Brain microvascular endothelial cell (primary cell): Measurements from ENCODE around the gene FAM234B.

Experiments
- DNase-seq: peaks from one replicate; pipeline ENCODE4 v3.0.0-alpha.2; 2020
- H3K27ac ChIP-seq: fragments of 250-450 bp; sonication (Bioruptor Pico); 2 replicates; pipeline ENCODE4 v1.5.1; 2020; ENCODE audit warnings: mild to moderate bottlenecking, moderate library complexity
- H3K27me3 ChIP-seq: fragments of 250-450 bp; sonication (Bioruptor Pico); replicated peaks from 2 replicates; pipeline ENCODE4 v1.5.1; 2020; ENCODE audit warnings: mild to moderate bottlenecking
- H3K36me3 ChIP-seq: fragments of 250-450 bp; sonication (Bioruptor Pico); replicated peaks from 2 replicates; pipeline ENCODE4 v1.5.1; 2020; ENCODE audit warnings: mild to moderate bottlenecking
- H3K4me3 ChIP-seq: 2 replicates; pipeline ENCODE4 v1.5.1; 2011; ENCODE audit warnings: low read depth, mild to moderate bottlenecking, control low read depth, low read length, moderate library complexity
- CTCF ChIP-seq: IDR thresholded peaks from 2 replicates; pipeline ENCODE4 v1.5.1; 2011; ENCODE audit warnings: low read depth, mild to moderate bottlenecking, moderate library complexity, low read length, control low read depth, inconsistent platforms; ENCODE audit errors: missing control alignments
- in situ Hi-C: cut with HindIII; loops from 2 replicates; pipeline ENCODE4 v1.10.0; 2017; ENCODE audit warnings: low sequenced_read_pairs, low pct_ligation_motif_present

Gene FAM234B

DNA sequence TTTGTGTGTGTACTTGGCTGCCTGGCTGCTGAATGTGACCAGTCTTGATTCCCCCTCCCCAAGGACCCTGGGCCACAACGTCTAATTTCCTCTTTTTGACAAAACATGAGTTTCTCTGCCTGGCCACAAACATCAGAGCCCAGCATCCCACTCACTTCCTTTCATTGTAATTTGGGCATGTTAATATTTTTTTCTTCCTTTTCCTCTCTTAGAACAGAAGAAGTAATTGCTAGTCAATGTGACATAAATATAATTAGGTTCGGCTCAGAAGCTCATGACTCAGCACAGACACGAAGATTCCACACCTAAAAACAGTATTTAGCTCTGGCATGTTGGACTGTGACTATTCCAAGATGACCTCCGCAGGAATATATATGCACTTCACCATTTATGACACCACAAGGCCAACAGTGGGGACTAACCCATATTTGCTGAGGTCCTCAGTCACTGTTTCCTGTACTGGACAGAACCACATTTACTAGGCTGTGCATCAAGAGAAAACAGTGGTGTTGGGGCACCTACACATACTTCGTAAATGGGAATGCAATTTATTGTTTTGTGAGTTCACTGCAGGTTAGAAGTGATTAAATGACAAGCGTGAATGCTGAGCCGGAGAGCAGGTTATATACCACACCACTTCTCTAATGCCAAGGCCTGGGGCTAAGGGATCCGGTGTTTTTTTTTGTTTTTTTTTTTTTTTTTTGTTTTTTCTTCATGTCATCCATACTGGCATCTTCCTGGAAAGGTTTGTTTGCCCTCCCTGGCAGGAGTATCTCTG is 55.1 kb downstream of the FAM234B start:
- H3K27me3 ChIP-seq = no peaks in the 10 kb centered on the region
- H3K27ac ChIP-seq = peak overlapping the region; percentile 94
- no peak for TF ChIP-seq CTCF
- DNase-seq = no peak
- in situ Hi-C loops = no loop called here
- no peak overlapping the region for H3K4me3 ChIP-seq
- H3K36me3 ChIP-seq = no peaks in the 10 kb centered on the region

GRCh38 chr12:13099844-13100604 is 55.8 kb downstream of the FAM234B start:
- Histone ChIP-seq H3K27me3 (no peaks in the 10 kb centered on the region), H3K27ac (peak overlapping the region; percentile 94), H3K4me3 (no peak overlapping the region), H3K36me3 (no peaks in the 10 kb centered on the region)
- TF ChIP-seq CTCF = no peak
- no peak for DNase-seq
- in situ Hi-C loops = no loop called here

- H3K36me3 ChIP-seq = no peaks in the 10 kb centered on the region
- no peak for DNase-seq
- TF ChIP-seq CTCF = no peak
These were observed 56.4 kb downstream of the FAM234B start for GRCh38 chr12:13100605-13100881.

DNA sequence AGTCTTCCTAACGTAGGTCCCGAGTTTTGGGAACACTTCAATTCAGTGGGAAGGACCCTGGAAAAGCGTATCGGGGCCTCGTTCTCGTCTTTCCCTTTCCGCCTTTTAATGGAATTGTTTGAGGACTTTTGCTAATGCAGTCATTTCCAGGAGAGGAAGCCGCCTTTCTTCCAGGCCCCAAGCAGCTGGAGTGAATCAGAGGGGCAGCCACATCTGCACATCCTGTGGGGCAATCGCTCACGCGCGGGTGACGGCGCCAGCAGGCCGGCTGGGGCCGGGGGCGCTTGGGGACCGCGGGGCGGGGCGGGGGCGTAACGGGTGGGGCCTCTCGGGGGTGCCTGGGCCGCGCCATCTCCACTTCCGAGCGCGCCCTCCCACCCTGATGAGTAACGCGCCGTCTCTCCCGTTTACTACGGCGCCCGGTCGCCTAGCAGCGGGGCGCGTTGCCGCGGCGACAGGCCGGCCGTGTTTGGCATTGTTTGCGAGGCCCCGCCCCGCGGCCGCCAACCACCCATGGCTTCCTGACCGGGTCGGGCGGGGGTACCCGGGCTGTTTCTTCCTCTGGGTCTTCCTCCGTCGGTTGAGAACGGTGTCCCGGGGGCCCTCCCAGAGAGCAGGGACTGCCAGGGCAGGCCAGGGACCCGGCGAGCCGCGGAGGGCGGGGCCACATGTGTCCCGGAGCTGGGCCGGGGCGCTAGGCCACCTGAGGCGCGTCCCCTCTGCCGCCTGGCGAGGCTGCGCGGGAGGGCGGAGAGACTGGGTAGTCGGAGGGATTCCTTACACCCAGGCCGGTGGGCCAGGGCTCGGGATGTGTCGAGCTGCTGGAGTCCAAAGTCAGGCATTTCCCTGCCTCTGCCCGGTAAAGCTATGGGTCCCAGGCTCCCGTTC is 56.9 kb downstream of the FAM234B start:
- Histone ChIP-seq H3K27ac (peak overlapping the region; percentile 94), H3K4me3 (peak overlapping the region; percentile 54), H3K27me3 (no peaks in the 10 kb centered on the region), H3K36me3 (no peaks in the 10 kb centered on the region)
- peak; percentile 91 for DNase-seq
- in situ Hi-C loops = no loop called here
- no peak for TF ChIP-seq CTCF

More at GRCh38 chr12:13100605-13100881, 56.4 kb downstream of the FAM234B start:
- peak overlapping the region; percentile 94 for H3K27ac ChIP-seq
- H3K27me3 ChIP-seq = no peaks in the 10 kb centered on the region
- H3K4me3 ChIP-seq = peak overlapping the region; percentile 37
- in situ Hi-C loops = no loop called here

DNA sequence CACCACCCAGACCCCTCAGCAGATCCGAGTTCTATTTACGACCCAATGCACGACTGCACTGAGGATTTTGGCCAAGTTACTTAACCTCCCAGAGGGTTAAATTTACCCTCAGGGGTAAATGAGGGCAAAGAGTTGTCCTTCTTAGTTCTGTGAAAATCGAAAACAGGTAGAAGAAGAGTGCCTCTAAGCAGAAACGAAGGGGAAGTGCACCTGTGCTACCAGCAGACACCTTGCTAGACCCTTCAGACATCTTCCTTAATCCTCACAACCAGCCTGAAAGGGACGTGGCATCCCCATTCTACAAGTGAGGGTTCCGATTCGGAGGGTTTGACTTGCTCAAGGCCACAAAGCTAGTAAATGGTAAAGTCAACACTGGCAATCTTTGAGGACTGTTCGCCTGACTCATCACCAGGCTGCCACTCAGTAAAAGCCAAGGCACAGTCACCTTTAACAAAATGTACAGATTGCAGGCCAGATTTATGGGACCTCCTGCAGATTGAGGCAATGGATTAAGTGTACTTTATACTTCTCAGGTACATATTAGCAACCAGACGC is 57.7 kb downstream of the FAM234B start:
- Histone ChIP-seq H3K36me3 (no peaks in the 10 kb centered on the region), H3K27me3 (no peaks in the 10 kb centered on the region), H3K27ac (peak overlapping the region; percentile 94), H3K4me3 (peak overlapping the region; percentile 54)
- in situ Hi-C loops = no loop called here
- peak; percentile 60 for DNase-seq
- TF ChIP-seq CTCF = no peak
